K562 (cell line): Measurements from ENCODE around the gene TRIM65. TPM values are rescaled to one million over a fixed set of nuclear protein-coding genes. Genes with fewer than 3 reads are reported as not detected.

Source experiments
- CREB1 ChIP-seq, 2 experiments: sonication (generic) in 1 of 2; formaldehyde crosslinking in 1 of 2; IDR thresholded peaks; 2 replicates each; pipeline versions ENCODE4 v1.6.1 to v1.8.0; 2012 to 2022; ENCODE audit warnings: inconsistent platforms in 1 of 2, mild to moderate bottlenecking in 1 of 2, missing genetic modification reagents in 1 of 2, moderate library complexity in 1 of 2
- NR3C1 ChIP-seq: sonication (generic); formaldehyde crosslinking; IDR thresholded peaks from 2 replicates; pipeline ENCODE4 v1.8.1; 2022; ENCODE audit warnings: missing genetic modification reagents
- PHTF2 ChIP-seq: fragments of 250-450 bp; sonication (Bioruptor Pico); IDR thresholded peaks from 2 replicates; pipeline ENCODE4 v1.5.0; 2021; ENCODE audit warnings: mild to moderate bottlenecking
- POLR2G ChIP-seq: fragments of 200-400 bp; formaldehyde crosslinking; IDR thresholded peaks from 2 replicates; pipeline ENCODE4 v1.6.1; 2017; ENCODE audit warnings: low read depth, mild to moderate bottlenecking, antibody characterized with exemption, low read length, moderate library complexity
- RFX1 ChIP-seq: fragments of 450-650 bp; IDR thresholded peaks from 2 replicates; pipeline ENCODE4 v1.6.1; 2016; ENCODE audit warnings: mild to moderate bottlenecking, moderate library complexity
- SRSF1 ChIP-seq: fragments of 200-400 bp; formaldehyde crosslinking; IDR thresholded peaks from 2 replicates; pipeline ENCODE4 v1.6.1; 2017; ENCODE audit warnings: mild to moderate bottlenecking, low read depth, low read length, moderate library complexity
- TAL1 ChIP-seq: fragments of 450-650 bp; IDR thresholded peaks from 2 replicates; pipeline ENCODE4 v1.6.1; 2016; ENCODE audit warnings: mild to moderate bottlenecking
- ZKSCAN8 ChIP-seq: fragments of 200-800 bp; sonication (Bioruptor generic); IDR thresholded peaks from 2 replicates; pipeline ENCODE4 v1.6.1; 2016; ENCODE audit warnings: missing genetic modification characterization, missing compliant biosample characterization
- ZNF224 ChIP-seq: sonication (generic); formaldehyde crosslinking; IDR thresholded peaks from 2 replicates; pipeline ENCODE4 v1.8.0; 2022; ENCODE audit warnings: mild to moderate bottlenecking, missing genetic modification reagents
- polyA plus RNA-seq, 8 experiments: library from polyadenylated mRNA; depleted of rRNA in 4 of 8; stranded (reverse) in 5 of 8; unstranded in 3 of 8; fragments of >200 nt; fragmentation: Nextera tagmentation in 2 of 8; fragmentation: Illumina TruSeq in 1 of 8; extraction: Ambion mirVana in 2 of 8; extraction: Trizol in 1 of 8; gene quantifications; 2 replicates each; pipeline versions ENCODE4 v1.2.1 to v1.2.3, GENCODE V29; 2011 to 2014; ENCODE audit warnings: inconsistent platforms in 1 of 8, missing spikeins in 1 of 8
- total RNA-seq, 7 experiments: library from RNA; depleted of rRNA in 6 of 7; stranded (reverse); fragments of >200 nt in 6 of 7; fragmentation: Illumina TruSeq in 2 of 7; extraction: Trizol in 2 of 7; gene quantifications; 2 replicates each; pipeline versions ENCODE4 v1.2.1 to v1.2.3, GENCODE V29; 2011 to 2021; ENCODE audit warnings: low replicate concordance in 1 of 7
- TF ChIP-seq, protein P1 (sequence below): sonication (generic); formaldehyde crosslinking; IDR thresholded peaks from 2 replicates; pipeline ENCODE4 v1.8.0; 2022; ENCODE audit warnings: mild to moderate bottlenecking, missing genetic modification reagents
- TF ChIP-seq, protein P2 (sequence below): fragments of 450-650 bp; formaldehyde crosslinking; IDR thresholded peaks from 2 replicates; pipeline ENCODE4 v1.4.0; 2022; ENCODE audit warnings: mild to moderate bottlenecking, moderate library complexity
- TF ChIP-seq, protein P3 (sequence below): IDR thresholded peaks from 2 replicates; pipeline ENCODE4 v1.6.1; 2011; ENCODE audit warnings: borderline replicate concordance, low read depth, mild to moderate bottlenecking, moderate library complexity, low read length; ENCODE audit not compliant: insufficient read depth, poor library complexity, severe bottlenecking
- TF ChIP-seq, protein P4 (sequence below), 2 experiments: IDR thresholded peaks; 2 replicates each; pipeline ENCODE4 v1.6.1; 2012; ENCODE audit warnings: improper control_type of control experiment in 2 of 2, low read depth in 2 of 2, low read length in 2 of 2, borderline replicate concordance in 1 of 2
- TF ChIP-seq, protein P5 (sequence below): fragments of 450-650 bp; IDR thresholded peaks from 2 replicates; pipeline ENCODE4 v1.7.0; 2016; ENCODE audit warnings: borderline replicate concordance
- TF ChIP-seq, protein P6 (sequence below): fragments of 450-650 bp; formaldehyde crosslinking; IDR thresholded peaks from 2 replicates; pipeline ENCODE4 v1.4.0; 2020; ENCODE audit warnings: mild to moderate bottlenecking, moderate library complexity

TRIM65 gene
- total and polyA plus RNA-seq, 9 of the 15 experiments (the other 6 are each of a cell fraction or from before 2014, with no cell fraction given) = 2.8 to 45.7 (median 22.9) TPM

DNA sequence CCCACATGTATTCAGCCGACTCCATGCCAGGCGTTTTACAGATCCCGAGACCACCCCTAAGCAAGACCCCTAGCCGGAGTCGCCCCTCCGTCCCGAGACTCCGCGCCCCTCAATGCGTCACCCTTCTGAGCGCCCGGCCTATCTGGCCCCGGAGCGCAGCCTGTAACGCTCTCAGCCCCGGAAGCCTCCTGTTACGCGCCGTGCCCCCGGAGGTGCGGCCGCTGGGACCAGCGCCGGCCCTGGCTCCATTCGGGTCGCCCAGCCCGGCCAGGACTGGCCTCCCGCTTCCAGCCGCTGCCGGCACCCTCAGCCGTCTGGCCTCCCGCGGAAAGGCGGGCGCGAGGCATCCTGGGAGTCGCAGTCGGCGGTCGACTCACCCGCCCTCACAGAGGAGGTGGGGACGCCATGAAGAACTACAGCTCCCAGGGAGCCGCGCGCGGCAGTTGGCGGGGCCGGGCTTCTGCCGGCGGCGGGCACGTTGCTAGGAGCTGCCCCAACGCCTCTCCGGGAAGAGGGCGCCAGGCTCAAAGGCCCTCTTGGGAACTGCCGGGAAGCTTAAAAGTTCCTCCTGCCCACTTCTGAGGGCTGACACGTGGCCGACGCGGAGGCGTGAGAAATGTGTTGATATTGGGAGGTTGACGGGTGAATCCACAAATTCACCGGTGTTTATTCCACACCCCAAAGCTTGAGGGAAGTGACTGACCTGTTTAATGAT lies 44.1 kb upstream of the TRIM65 start, which contains the start of gene FBF1 (continued):
- TF ChIP-seq, protein P1, sequence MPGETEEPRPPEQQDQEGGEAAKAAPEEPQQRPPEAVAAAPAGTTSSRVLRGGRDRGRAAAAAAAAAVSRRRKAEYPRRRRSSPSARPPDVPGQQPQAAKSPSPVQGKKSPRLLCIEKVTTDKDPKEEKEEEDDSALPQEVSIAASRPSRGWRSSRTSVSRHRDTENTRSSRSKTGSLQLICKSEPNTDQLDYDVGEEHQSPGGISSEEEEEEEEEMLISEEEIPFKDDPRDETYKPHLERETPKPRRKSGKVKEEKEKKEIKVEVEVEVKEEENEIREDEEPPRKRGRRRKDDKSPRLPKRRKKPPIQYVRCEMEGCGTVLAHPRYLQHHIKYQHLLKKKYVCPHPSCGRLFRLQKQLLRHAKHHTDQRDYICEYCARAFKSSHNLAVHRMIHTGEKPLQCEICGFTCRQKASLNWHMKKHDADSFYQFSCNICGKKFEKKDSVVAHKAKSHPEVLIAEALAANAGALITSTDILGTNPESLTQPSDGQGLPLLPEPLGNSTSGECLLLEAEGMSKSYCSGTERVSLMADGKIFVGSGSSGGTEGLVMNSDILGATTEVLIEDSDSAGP (CRISPR knock-in tag) = no peak
- no peak for TF ChIP-seq TAL1
- no peak for TF ChIP-seq PHTF2 (CRISPR knock-in tag)
- no peak for TF ChIP-seq ZNF224 (CRISPR knock-in tag)
- TF ChIP-seq SRSF1 = 0 out of 2 replicates have a peak, but pooled peaks have one; percentile 74
- TF ChIP-seq, protein P2, sequence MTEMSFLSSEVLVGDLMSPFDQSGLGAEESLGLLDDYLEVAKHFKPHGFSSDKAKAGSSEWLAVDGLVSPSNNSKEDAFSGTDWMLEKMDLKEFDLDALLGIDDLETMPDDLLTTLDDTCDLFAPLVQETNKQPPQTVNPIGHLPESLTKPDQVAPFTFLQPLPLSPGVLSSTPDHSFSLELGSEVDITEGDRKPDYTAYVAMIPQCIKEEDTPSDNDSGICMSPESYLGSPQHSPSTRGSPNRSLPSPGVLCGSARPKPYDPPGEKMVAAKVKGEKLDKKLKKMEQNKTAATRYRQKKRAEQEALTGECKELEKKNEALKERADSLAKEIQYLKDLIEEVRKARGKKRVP (CRISPR knock-in tag) = no peak
- TF ChIP-seq, protein P3, sequence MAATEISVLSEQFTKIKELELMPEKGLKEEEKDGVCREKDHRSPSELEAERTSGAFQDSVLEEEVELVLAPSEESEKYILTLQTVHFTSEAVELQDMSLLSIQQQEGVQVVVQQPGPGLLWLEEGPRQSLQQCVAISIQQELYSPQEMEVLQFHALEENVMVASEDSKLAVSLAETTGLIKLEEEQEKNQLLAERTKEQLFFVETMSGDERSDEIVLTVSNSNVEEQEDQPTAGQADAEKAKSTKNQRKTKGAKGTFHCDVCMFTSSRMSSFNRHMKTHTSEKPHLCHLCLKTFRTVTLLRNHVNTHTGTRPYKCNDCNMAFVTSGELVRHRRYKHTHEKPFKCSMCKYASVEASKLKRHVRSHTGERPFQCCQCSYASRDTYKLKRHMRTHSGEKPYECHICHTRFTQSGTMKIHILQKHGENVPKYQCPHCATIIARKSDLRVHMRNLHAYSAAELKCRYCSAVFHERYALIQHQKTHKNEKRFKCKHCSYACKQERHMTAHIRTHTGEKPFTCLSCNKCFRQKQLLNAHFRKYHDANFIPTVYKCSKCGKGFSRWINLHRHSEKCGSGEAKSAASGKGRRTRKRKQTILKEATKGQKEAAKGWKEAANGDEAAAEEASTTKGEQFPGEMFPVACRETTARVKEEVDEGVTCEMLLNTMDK = peak; percentile 7
- TF ChIP-seq ZKSCAN8 = no peak
- TF ChIP-seq CREB1 (IDR thresholded peaks at IDR 0.05) = peak; percentile 44; the same call in 1 of the 2 replicates
- TF ChIP-seq CREB1 (CRISPR knock-in tag; IDR thresholded peaks at IDR 0.05) = peak; percentile 74
- TF ChIP-seq, protein P4, sequence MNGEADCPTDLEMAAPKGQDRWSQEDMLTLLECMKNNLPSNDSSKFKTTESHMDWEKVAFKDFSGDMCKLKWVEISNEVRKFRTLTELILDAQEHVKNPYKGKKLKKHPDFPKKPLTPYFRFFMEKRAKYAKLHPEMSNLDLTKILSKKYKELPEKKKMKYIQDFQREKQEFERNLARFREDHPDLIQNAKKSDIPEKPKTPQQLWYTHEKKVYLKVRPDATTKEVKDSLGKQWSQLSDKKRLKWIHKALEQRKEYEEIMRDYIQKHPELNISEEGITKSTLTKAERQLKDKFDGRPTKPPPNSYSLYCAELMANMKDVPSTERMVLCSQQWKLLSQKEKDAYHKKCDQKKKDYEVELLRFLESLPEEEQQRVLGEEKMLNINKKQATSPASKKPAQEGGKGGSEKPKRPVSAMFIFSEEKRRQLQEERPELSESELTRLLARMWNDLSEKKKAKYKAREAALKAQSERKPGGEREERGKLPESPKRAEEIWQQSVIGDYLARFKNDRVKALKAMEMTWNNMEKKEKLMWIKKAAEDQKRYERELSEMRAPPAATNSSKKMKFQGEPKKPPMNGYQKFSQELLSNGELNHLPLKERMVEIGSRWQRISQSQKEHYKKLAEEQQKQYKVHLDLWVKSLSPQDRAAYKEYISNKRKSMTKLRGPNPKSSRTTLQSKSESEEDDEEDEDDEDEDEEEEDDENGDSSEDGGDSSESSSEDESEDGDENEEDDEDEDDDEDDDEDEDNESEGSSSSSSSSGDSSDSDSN (IDR thresholded peaks at IDR 0.05; ENCODE audit: borderline replicate concordance in 1 of 2, low read depth in 2 of 2, low read length in 2 of 2) = 0 out of 4 replicates have a peak, but pooled peaks of 1 of the 2 experiments have one; percentile 60
- peak; percentile 65; the same call in 1 of the 2 replicates for TF ChIP-seq NR3C1
- TF ChIP-seq, protein P5, sequence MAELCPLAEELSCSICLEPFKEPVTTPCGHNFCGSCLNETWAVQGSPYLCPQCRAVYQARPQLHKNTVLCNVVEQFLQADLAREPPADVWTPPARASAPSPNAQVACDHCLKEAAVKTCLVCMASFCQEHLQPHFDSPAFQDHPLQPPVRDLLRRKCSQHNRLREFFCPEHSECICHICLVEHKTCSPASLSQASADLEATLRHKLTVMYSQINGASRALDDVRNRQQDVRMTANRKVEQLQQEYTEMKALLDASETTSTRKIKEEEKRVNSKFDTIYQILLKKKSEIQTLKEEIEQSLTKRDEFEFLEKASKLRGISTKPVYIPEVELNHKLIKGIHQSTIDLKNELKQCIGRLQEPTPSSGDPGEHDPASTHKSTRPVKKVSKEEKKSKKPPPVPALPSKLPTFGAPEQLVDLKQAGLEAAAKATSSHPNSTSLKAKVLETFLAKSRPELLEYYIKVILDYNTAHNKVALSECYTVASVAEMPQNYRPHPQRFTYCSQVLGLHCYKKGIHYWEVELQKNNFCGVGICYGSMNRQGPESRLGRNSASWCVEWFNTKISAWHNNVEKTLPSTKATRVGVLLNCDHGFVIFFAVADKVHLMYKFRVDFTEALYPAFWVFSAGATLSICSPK = no peak
- peak; percentile 100 for TF ChIP-seq POLR2G
- TF ChIP-seq, protein P6, sequence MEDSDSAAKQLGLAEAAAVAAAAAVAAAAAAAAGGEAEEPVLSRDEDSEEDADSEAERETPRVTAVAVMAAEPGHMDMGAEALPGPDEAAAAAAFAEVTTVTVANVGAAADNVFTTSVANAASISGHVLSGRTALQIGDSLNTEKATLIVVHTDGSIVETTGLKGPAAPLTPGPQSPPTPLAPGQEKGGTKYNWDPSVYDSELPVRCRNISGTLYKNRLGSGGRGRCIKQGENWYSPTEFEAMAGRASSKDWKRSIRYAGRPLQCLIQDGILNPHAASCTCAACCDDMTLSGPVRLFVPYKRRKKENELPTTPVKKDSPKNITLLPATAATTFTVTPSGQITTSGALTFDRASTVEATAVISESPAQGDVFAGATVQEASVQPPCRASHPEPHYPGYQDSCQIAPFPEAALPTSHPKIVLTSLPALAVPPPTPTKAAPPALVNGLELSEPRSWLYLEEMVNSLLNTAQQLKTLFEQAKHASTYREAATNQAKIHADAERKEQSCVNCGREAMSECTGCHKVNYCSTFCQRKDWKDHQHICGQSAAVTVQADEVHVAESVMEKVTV (CRISPR knock-in tag) = no peak
- peak; percentile 92 for TF ChIP-seq RFX1
